ENCODE data around the gene LCTL. TPM values are rescaled to one million over a fixed set of nuclear protein-coding genes. Genes with fewer than 3 reads are reported as not detected.
A peak's percentile ranks its signal among the peaks of the same experiment; 100 is the strongest.
"Not testable (repeated sequence)": the region's sequence is repeated elsewhere in the genome, so short reads cannot be mapped to it uniquely, and the experiment has no call there.

LCTL gene
- total RNA-seq, 1 experiment from 2014 or later = not detected

DNA sequence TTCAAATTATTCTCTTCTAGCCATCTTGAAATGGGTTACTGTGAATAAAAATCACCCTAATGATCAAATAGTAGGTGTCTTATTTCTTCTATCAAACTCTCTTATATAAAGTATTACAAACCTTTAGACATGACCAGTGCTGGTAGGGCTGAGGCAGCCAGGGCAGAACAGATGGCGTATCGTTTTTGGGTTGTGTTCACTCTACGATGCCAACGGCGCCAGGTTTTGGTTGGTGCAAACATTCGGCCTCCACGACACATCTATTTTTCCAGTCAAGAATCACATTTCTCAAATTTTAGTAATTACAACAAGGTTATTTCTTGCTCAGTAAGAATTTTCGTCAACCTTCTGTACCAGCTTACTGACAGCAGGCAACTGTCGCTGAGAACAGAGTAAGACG is 63.3 kb downstream of the LCTL start:
- Histone ChIP-seq H3K27ac (ENCODE audit: low read depth, low read length, poor library complexity, severe bottlenecking) (peak overlapping the region; percentile 93), H3K4me3 (ENCODE audit: low read depth, low read length, poor library complexity, severe bottlenecking) (peak overlapping the region; percentile 72), H3K9me3 (ENCODE audit: low read depth, low read length, poor library complexity, severe bottlenecking) (no peaks in the 10 kb centered on the region), H3K36me3 (ENCODE audit: insufficient read depth, low read length, poor library complexity, severe bottlenecking) (peaks cover 62% of the 10 kb centered on the region), H3K4me1 (ENCODE audit: insufficient read depth, low read length, poor library complexity, severe bottlenecking) (peaks cover 15% of the 10 kb centered on the region), H3K27me3 (replicated peaks; ENCODE audit: insufficient read depth, low read depth, low read length, poor library complexity) (no peaks in the 10 kb centered on the region)
- no peak for DNase-seq (ENCODE audit: low spot score)
- no TSS peak for BruUV-seq (replicated peaks)
- intact Hi-C loops (cut with micrococcal nuclease; ENCODE audit: unreplicated experiment) = no loop called here
- no peak for TF ChIP-seq EZH2 (IDR thresholded peaks at IDR 0.05; ENCODE audit: borderline replicate concordance, low read depth, low read length, poor library complexity, severe bottlenecking)
- no peak for TF ChIP-seq CTCF (conservative IDR thresholded peaks at IDR 0.05; ENCODE audit: low read depth, low read length)
- CTCF ChIA-PET = no interaction called here
- POLR2A ChIA-PET (ENCODE audit: low non-redundant PET) = no interaction called here

- H3K4me3 ChIP-seq (ENCODE audit: low read depth, low read length, poor library complexity, severe bottlenecking); CTCF ChIA-PET; H3K27ac ChIP-seq (ENCODE audit: low read depth, low read length, poor library complexity, severe bottlenecking); DNase-seq (ENCODE audit: low spot score); BruUV-seq (replicated peaks); intact Hi-C loops (cut with micrococcal nuclease; ENCODE audit: unreplicated experiment); POLR2A ChIA-PET (ENCODE audit: low non-redundant PET); H3K9me3 ChIP-seq (ENCODE audit: low read depth, low read length, poor library complexity, severe bottlenecking); H3K27me3 ChIP-seq (replicated peaks; ENCODE audit: insufficient read depth, low read depth, low read length, poor library complexity): not testable (repeated sequence)
- Histone ChIP-seq H3K36me3 (ENCODE audit: insufficient read depth, low read length, poor library complexity, severe bottlenecking) (peaks cover 62% of the 10 kb centered on the region), H3K4me1 (ENCODE audit: insufficient read depth, low read length, poor library complexity, severe bottlenecking) (peaks cover 15% of the 10 kb centered on the region)
Measured at GRCh38 chr15:66500346-66500745, 65.5 kb downstream of the LCTL start.

DNA sequence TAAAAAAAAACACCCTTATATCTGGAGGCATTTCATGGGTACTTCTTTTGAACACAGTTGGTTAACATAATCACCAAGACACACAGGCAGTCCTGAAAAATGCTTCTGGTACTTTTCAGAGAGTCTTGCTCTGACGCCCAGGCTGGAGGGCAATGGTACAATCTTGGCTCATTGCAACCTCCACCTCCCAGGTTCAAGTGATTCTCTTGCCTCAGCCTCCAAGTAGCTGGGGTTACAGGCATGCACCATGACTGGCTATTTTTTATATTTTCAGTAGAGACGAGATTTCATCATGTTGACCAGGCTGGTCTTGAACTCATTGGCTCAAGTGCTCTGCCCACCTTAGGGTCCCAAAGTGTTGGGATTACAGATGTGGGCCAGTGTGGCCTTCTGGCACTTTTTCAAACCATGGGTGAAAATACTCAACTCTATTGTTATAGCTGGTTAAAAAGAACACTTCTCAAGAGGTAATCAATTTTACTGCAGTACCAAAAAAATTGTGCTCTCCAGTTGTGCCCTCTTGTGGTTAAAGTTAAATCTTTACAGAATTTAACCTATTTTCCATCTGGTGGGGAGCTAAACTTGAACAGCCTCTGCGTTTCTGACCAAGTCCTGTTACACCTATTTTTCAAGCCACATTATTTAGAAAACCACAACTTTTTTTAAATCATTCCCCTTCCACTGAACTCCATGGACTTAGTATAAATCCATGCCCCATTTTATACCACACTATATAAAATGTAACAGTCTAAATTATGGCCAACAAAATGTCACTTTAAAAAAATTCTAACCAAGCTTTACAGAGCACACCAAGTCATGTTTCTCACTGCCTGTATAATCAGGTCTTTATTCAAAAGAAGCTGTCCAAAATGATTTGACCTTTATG is 67.1 kb downstream of the LCTL start:
- no peak for TF ChIP-seq EZH2 (IDR thresholded peaks at IDR 0.05; ENCODE audit: borderline replicate concordance, low read depth, low read length, poor library complexity, severe bottlenecking)
- peak; percentile 57 for TF ChIP-seq CTCF (conservative IDR thresholded peaks at IDR 0.05; ENCODE audit: low read depth, low read length)
- Histone ChIP-seq H3K4me3 (ENCODE audit: low read depth, low read length, poor library complexity, severe bottlenecking) (no peak overlapping the region), H3K9me3 (ENCODE audit: low read depth, low read length, poor library complexity, severe bottlenecking) (no peaks in the 10 kb centered on the region), H3K36me3 (ENCODE audit: insufficient read depth, low read length, poor library complexity, severe bottlenecking) (peaks cover 69% of the 10 kb centered on the region), H3K27me3 (replicated peaks; ENCODE audit: insufficient read depth, low read depth, low read length, poor library complexity) (no peaks in the 10 kb centered on the region), H3K4me1 (ENCODE audit: insufficient read depth, low read length, poor library complexity, severe bottlenecking) (peaks cover 15% of the 10 kb centered on the region), H3K27ac (ENCODE audit: low read depth, low read length, poor library complexity, severe bottlenecking) (peak overlapping the region; percentile 83)
- intact Hi-C loops (cut with micrococcal nuclease; ENCODE audit: unreplicated experiment) = loop anchor here (5.0 kb wide), 1 partner anchor 246 kb away; the partner anchor contains the start of gene MEGF11
- ChIA-PET POLR2A (ENCODE audit: low non-redundant PET) (interaction anchor here (0.6 kb wide), 1 partner anchor 1808 kb away, joined by 3 read pairs; no protein-coding TSS in a partner anchor), CTCF (interaction anchor here (1.1 to 2.4 kb wide), 2 partner anchors 112 to 206 kb away, joined by 3 to 24 read pairs; partner anchors contain the start of gene MAP2K1)
- BruUV-seq (replicated peaks) = no TSS peak
- DNase-seq (ENCODE audit: low spot score) = peak; percentile 67

Other genes starting within 250 kb of the LCTL start
- 37.7 and 42.1 TPM in 2 replicates for gene TIPIN, start 209.3 kb downstream of the LCTL start, total RNA-seq (2021)
- 53.4 and 56.8 TPM in 2 replicates for gene MAP2K1, start 179.1 kb downstream of the LCTL start, total RNA-seq (2021)
- gene SNAPC5, start 68.2 kb downstream of the LCTL start, total RNA-seq (2021) = 28.9 and 35.2 TPM in 2 replicates
- 2,773 and 2,830 TPM in 2 replicates for gene RPL4, start 61.1 kb downstream of the LCTL start, total RNA-seq (2021)
- 32.4 and 36.3 TPM in 2 replicates for gene ZWILCH, start 60.7 kb downstream of the LCTL start, total RNA-seq (2021)
- gene SMAD6, start 136.2 kb upstream of the LCTL start, total RNA-seq (2021) = 50.1 and 63.9 TPM in 2 replicates

Measured in A673 (cell line).